ENCODE data around the gene DCHS1. TPM values are rescaled to one million over a fixed set of nuclear protein-coding genes. Genes with fewer than 3 reads are reported as not detected.

The DCHS1 gene
- total RNA-seq, 1 donor from 2014 or later: 15.5 TPM

DNA sequence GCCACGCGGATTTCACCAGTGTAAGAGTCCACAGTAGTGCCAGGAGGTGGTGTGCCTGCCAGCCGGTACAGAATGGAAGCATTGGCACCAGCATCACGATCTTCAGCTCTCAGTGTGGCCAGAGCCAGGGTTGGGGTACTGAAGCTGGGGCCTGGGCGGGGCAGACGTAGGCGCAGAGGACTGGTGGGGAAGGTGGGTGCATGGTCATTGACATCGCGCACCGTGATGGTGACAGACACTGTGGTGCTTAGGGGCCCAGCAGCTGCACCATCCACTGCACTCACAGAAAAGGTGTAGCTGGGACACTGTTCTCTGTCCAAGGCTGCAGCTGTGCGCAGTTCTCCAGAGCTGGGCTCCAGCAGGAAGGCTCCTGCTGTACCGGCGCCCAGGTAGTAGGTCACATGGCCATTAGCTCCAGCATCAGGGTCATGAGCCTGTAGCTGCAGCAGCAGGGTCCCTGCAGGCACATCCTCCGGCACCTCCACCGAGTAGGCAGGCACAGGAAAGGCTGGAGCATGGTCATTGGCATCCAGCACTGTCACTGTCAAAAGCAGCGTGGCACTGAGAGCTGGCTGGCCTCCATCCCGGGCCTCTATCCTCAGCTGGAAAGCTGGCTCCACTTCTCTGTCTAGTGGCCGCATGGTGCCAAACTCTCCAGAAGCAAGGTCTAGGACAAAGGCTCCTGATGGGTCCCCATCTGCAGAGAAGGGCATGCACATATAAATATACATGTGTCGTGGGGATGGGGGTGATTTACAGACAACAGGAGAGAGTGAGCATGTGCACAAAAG lies 28.4 kb downstream of the DCHS1 start:
- H3K4me3 ChIP-seq (ENCODE audit: low read depth, low read length): no peak overlapping the region
- peaks cover 27% of the 10 kb centered on the region for H3K27me3 ChIP-seq (ENCODE audit: control insufficient read depth, insufficient read depth, low read length)
- H3K36me3 ChIP-seq (ENCODE audit: control insufficient read depth, insufficient read depth, low read length): no peaks in the 10 kb centered on the region
- no peak for DNase-seq (ENCODE audit: low read depth)
- TF ChIP-seq, protein P1, sequence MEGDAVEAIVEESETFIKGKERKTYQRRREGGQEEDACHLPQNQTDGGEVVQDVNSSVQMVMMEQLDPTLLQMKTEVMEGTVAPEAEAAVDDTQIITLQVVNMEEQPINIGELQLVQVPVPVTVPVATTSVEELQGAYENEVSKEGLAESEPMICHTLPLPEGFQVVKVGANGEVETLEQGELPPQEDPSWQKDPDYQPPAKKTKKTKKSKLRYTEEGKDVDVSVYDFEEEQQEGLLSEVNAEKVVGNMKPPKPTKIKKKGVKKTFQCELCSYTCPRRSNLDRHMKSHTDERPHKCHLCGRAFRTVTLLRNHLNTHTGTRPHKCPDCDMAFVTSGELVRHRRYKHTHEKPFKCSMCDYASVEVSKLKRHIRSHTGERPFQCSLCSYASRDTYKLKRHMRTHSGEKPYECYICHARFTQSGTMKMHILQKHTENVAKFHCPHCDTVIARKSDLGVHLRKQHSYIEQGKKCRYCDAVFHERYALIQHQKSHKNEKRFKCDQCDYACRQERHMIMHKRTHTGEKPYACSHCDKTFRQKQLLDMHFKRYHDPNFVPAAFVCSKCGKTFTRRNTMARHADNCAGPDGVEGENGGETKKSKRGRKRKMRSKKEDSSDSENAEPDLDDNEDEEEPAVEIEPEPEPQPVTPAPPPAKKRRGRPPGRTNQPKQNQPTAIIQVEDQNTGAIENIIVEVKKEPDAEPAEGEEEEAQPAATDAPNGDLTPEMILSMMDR (IDR thresholded peaks at IDR 0.05; ENCODE audit: insufficient read depth, low read length, poor library complexity, severe bottlenecking): no peak

DNA sequence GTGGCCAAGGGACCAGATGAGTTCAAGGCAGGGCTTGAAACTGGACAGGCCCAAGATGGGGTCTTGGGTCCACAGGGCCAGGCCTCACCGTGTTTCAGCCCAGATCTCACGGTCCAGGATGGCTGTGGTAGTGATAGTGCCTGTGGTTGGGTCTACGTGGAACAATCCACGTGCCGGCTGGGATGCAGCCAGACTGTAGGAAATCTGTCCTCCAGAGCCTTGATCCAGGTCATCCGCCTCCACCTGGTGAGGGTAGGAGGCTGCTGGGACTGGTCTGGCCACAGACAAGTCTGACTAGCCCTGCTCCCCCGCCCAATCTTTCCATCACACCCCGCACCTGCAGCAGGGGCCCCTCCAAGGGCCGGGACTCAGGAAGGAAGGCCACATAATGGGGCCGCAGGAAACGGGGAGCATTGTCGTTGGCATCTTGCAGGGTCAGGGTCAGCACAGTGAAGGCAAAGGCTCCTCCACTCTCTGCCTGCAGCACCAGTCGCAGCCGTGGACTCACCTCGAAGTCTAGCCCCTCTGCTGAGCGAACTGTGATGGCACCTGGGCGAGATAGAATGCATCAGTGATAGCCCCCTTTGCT lies 29.7 kb downstream of the DCHS1 start:
- Histone ChIP-seq H3K36me3 (ENCODE audit: control insufficient read depth, insufficient read depth, low read length) (no peaks in the 10 kb centered on the region), H3K4me3 (ENCODE audit: low read depth, low read length) (no peak overlapping the region), H3K27me3 (ENCODE audit: control insufficient read depth, insufficient read depth, low read length) (peaks cover 24% of the 10 kb centered on the region)
- DNase-seq (ENCODE audit: low read depth): no peak
- TF ChIP-seq, protein P1 (IDR thresholded peaks at IDR 0.05; ENCODE audit: insufficient read depth, low read length, poor library complexity, severe bottlenecking): no peak

DNA sequence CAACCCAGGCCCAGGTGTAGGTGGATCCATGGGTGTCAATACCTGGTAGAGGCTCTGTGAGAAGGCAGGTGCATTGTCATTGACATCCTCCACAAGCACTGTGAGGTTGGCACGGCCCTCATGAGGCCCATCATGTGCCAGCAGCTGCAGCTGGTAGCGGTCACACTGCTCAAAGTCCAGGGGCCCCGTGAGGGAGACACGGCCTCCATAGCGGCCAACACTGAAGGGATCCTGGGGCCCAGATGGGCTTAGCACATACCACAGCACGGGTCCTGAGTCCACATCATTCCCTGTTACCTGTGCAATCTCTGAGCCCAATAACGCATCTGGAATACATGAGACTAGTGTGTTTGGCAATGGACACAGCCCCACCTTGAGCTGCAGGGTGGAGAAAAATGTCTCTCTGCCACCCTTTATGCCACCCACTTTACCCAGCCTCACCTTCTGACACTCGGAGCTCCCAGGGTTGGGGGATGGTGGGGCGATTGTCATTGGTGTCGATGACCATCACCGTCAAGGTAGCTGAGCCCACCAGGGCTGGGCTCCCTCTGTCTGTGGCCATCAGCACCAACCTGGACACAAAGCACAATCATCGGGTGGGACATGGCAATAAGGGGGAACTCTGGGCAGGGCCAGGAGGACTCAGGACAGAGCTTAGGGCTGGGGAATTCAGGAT lies 30.3 kb downstream of the DCHS1 start:
- no peaks in the 10 kb centered on the region for H3K36me3 ChIP-seq (ENCODE audit: control insufficient read depth, insufficient read depth, low read length)
- peaks cover 18% of the 10 kb centered on the region for H3K27me3 ChIP-seq (ENCODE audit: control insufficient read depth, insufficient read depth, low read length)
- TF ChIP-seq, protein P1 (IDR thresholded peaks at IDR 0.05; ENCODE audit: insufficient read depth, low read length, poor library complexity, severe bottlenecking): no peak

DNA sequence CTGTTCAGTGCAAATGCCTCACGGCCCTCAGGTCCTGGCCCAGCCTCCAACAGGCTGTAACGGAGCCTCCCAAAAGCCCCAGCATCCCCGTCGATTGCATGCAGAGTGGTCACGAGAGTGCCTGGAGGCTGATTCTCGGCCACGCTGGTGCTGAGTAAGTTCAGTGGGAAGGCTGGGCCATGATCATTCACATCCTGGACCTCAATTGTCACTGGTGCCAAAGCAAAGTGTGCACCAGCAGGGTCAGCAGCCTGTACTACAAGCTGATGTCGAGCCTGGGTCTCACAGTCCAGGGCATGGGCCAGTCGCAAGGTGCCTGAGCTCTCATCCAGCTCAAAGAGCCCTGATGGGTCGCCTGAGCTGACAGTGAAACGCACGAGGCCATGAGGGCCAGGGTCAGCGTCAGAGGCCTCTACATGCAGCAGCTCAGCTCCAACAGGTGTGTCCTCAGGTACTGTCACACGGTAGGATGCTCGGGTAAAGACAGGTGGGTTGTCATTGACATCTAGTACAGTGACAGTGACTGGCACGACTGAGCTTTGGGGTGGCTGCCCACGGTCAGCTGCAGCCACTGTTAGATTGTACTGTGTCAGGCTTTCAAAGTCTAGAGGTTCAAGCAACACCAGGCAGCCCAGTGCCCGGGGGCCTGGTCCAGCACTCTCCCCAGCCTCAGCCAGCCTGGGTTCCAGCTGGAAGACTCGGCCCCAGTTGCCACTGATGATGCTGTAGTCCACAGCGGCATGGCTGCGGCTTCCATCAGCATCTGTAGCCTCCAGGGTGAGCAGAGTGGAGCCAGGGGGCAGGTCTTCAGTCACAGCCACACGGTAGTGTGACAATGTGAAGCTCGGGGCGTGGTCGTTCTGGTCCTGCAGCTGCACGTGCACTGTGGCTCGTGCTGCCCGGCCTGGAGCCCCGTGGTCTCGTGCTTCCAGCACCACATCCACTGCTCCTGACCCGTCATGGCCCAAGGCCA lies 31.9 kb downstream of the DCHS1 start:
- Histone ChIP-seq H3K27me3 (ENCODE audit: control insufficient read depth, insufficient read depth, low read length) (peaks cover 5% of the 10 kb centered on the region), H3K4me3 (ENCODE audit: low read depth, low read length) (no peak overlapping the region), H3K36me3 (ENCODE audit: control insufficient read depth, insufficient read depth, low read length) (no peaks in the 10 kb centered on the region)
- TF ChIP-seq, protein P1 (IDR thresholded peaks at IDR 0.05; ENCODE audit: insufficient read depth, low read length, poor library complexity, severe bottlenecking): no peak
- DNase-seq (ENCODE audit: low read depth): no peak

More for the DNA sequence above, 30.3 kb downstream of the DCHS1 start:
- DNase-seq (ENCODE audit: low read depth): no peak
- H3K4me3 ChIP-seq (ENCODE audit: low read depth, low read length): no peak overlapping the region

Data from kidney epithelial cell (primary cell).